ACHN (cell line): ENCODE measurements around the gene ARMS2.

ENCODE experiments used
- DNase-seq: peaks from one replicate; pipeline ENCODE4 v3.0.0-alpha.2; 2015
- in situ Hi-C: cut with HindIII; loops from 2 replicates; pipeline ENCODE4 v1.10.0; 2017; ENCODE audit warnings: low sequenced_read_pairs, low pct_ligation_motif_present, low pct_unique_long_range_greater_than_20kb

The ARMS2 gene, protein sequence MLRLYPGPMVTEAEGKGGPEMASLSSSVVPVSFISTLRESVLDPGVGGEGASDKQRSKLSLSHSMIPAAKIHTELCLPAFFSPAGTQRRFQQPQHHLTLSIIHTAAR

DNA sequence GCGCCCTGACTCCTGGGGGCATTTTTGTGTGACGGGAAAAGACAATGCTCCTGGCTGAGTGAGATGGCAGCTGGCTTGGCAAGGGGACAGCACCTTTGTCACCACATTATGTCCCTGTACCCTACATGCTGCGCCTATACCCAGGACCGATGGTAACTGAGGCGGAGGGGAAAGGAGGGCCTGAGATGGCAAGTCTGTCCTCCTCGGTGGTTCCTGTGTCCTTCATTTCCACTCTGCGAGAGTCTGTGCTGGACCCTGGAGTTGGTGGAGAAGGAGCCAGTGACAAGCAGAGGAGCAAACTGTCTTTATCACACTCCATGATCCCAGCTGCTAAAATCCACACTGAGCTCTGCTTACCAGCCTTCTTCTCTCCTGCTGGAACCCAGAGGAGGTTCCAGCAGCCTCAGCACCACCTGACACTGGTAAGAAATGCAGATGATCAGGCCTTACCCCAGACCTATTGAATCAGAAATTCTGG is at the start of gene ARMS2:
TSS of gene ARMS2 (plus strand) at position 51 of the 478 bp plus-strand sequence. CDS start at position 126, 75 bp downstream.
- in situ Hi-C loops = no loop called here
- DNase-seq = no peak

DNA sequence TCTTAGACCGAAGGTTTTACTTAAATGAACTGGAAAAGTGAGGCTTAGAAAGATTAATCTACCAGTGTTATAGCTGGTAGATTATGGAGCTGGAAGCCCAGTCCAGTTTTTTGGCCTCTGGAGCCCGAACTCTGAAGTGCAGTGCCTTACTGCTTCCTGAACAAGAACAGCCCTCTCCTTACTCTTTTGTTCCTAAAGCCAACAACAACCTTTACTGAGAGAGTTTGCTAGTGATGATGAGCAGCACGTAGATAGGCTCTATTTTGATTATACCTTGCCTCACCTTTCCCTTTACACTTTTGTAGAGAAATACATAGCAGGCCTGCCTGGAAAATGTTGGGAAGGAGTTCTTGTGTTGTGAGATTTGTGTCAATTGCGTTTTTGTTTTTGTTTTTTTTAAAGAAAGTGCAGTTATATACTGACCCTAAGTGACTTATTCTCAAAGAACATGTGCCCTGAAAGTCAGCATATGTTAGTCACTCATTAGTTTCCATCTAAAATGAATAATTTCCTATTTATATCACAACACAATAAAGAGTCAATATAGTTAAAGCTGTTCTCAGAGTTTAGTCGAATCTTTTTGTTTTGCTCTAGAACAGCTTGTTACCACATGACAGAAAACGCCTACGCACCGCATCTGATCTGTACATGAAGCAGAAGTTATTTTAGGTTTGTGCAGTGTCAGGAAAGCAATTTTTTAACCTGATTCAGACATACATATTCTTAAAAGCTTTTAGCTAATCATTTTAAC is 46.9 kb upstream of the ARMS2 start:
- in situ Hi-C loops = no loop called here
- no peak for DNase-seq

DNA sequence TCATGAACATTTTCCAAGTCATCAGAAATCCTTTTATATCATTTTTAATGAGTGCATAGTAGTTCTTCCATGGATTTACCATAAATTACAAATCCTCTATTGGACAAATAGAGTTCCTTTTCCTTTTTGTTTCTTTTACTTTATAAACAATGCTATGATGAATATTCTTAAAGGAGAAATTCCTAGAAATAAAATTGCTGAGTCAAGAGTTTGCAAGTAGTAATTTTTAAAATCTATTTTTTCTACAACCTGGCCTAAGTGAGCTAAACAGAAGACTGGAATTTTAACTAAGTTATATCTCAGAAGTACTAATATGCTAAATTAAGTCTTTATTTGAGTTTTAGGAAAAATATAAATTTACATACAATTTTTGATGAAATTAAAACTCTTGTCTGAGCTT is 41.1 kb upstream of the ARMS2 start:
- no peak for DNase-seq
- in situ Hi-C loops = no loop called here

DNA sequence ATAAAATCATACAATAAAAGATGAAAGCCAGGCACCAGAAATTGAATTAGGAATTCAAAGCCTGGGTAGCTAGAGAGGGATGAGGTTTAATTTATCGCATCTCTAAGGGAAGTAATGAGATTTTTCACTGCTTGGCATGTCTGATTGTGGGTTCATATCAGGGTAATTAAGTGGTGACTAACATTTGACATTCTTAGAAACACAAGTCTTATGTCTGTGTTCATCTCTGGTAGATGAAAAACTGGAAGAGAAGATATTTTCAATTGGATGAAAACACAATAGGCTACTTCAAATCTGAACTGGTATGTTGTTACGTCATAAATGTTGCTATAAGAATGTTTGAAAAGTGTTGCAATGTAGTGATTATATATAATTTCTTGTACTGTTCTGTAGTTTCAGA is 36.8 kb upstream of the ARMS2 start:
- no peak for DNase-seq
- in situ Hi-C loops = no loop called here

DNA sequence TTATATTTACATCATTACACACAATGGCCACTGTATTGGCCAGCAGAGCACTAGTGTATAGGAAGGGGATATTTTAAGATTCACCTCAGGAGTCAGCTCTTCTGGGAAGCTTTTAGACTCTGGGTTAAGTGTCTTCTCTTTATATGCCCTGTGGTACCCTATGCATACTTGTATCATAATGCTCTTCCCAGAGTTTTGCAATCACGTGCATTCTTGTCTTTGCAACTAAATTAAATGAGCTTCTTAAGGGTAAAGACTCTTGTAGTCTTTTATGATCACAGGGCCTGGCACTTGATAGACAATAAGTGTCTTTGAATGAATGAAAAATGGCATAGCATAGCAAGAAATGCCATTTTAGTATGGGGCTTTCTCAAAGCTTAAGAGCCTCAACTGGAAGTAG is 35.4 kb upstream of the ARMS2 start:
- DNase-seq = no peak
- in situ Hi-C loops = no loop called here

DNA sequence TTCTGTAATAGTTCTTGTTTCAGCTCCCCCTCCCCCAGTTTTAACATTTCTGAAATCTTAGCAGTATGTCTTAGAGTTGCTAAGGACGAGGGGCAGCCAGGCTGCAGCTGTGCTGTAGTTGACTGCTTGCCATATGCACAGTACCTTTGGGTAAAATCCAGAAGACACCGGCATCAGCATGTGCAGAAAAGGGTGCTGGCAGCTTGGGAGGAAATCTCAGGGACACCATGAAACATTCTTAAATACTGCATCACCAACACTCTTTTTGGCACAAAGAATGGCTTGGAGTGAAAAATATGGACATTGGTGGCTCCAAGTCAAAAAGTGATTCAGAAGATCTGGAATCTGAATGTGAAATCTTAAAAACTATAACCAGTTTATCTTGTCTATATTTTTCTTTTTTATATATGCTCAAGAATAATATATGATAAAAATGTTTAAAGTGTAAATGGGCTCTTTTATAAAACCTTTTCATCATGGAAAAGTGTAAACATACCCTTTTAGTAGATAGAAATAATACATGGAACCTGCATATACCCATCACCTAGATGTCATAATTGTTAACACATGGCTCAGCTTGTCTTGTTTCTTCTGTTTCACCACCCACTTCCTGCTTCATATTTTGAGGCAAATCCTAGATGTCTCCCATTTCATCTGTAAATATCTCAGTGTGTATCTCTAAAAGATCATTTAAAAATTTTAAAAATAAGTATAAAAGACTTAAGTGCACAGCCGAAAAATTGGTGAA is 34.4 kb upstream of the ARMS2 start:
- in situ Hi-C loops = no loop called here
- DNase-seq = no peak

DNA sequence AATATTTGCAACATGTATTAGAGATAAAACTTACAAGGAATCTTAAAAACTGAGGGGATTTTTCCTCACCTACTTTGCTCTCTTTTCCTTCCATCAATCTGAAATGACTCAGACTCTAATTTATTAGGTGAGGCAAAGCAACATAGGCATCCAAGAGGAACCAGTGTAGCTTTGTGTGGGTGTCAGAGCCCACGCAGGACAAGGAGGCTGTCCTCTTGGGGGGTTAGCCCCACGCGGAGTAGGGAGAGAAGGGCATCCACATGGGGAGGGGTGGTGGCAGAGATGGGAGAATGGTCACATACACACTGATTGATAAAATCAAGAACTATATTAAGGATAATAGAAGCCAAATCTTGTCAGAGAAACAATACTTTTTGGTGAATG is 33.8 kb upstream of the ARMS2 start:
- in situ Hi-C loops = no loop called here
- DNase-seq = no peak

DNA sequence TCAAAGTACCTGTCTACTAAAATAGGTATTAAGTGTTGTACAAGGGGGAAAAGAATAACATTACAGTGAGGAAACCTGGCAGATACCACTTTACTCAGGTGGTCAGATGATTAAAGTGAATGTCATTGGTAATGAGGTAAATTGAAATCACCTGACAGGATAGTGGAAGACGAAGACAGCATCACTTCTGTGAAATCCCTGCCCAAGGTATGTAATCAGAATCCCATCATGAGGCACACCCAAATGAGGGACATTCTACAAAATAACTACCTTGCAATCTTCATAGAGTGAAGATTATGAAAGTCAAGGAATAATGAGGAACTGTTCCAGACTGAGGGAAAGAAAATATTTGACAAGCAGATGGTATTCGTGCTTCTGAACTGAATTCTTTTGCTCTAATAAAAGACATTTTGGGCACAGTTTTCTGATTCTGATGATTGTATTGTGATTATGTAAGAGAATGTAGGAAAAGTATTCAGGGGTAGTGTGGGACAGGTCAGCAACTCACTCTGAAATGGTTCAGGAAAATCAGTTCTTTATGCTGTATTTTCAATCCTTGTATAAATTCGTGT is 33.3 kb upstream of the ARMS2 start:
- DNase-seq = no peak
- in situ Hi-C loops = no loop called here

DNA sequence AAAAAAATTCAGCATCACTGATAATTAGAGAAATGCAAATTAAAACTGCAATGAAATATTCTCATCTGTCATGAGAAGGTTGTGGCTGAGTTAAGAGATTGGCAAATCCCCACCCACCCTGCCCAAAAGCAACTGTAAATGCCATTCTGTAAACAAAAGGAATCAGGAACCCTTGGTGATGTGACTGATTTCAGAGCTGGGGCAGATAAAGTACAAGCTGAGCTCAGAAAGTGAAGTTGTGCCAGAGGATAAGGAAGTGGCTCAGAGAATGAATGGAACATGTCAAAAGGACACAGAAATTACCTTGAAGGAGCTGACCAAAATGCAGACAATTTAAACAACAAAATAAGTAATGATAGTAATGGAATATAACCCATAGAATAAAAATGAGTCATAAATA is 32.7 kb upstream of the ARMS2 start:
- no peak for DNase-seq
- in situ Hi-C loops = no loop called here

DNA sequence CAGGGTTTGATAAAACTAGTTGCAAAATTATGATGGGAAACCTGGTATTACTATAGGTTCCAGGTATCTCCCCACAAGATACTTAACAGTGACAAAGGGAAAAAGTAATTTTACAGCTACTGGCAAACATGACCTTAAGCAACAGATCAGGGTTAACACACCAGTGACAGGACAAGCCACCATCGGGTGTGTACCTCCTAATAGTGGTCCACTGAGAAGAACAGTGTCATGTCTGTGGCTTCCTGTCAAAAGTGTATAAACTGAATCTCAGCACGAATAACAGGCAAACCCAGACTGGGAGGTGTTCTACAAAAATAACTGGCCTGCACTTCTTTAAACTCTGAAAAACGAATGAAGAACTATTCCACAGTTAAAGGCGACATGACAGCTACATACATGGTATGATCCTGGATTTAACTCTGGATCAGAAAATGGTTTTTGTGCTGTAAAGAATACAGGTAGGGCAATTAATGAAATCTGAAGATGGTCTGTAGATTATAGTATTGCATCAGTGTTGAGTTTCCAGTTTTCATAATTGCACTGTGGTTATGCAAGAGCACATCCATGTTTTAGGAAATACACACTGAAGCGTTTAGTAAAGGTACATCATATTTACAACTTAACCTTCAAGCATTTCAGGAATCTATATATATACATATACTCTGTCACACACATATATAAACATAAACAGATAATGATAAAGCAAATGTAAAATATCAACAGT is 32.0 kb upstream of the ARMS2 start:
- DNase-seq = no peak
- in situ Hi-C loops = no loop called here

DNA sequence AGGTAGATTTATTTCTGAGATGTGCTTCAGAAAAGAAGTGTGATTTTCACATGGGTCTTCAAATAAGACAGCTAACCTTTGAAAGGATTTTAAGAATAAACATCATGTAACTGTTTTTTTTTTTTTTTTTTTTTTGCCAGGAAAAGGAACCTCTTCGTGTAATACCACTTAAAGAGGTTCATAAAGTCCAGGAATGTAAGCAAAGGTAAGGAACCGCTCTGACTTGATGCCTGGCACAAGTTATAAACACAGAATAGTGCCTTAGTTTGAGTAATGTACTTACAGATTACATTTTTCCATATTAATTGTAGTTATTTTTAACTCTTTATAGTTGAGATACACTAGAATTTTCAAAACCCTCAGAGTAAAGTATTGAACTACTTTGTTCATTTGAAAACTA is 30.4 kb upstream of the ARMS2 start:
- no peak for DNase-seq
- in situ Hi-C loops = no loop called here

DNA sequence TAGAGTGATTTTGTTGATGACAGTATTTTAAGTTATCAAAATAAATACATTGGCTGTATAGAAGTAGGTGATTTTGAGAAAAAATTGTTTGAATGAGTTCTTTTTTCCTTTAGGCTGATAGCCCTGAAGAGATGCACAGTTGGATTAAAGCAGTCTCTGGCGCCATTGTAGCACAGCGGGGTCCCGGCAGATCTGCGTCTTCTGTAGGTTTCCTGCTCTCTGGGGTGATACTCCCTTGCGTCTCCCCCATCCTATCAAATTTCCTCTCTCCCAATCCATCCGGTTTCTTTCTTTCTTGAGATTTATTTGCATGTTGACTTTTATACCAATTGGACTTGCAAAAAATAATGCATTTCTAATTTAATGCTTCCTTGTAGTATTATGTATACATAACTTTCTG is 27.6 kb upstream of the ARMS2 start:
- in situ Hi-C loops = loop anchor here (25.0 kb wide), 1 partner anchor 140 kb away; no protein-coding TSS in a partner anchor

DNA sequence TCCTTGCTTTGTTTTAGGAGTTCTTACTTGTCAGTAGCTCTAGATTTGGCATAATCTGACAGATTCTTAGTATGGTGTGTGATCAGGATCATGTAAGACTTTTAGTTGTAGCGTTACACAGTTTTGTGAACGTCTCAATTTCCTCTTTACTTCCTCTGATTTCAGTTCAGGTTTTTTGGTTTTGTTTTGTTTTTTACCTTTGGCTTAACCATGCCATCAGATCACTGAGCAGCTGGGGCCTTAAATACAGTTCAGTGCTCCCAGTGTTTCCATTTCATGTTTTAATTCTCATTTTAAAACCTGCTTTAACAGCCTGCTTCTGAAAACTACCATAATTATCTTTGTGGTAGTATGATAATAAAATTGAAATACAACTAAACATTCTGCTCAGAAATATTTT is 27.2 kb upstream of the ARMS2 start:
- no peak for DNase-seq
- in situ Hi-C loops = loop anchor here (25.0 kb wide), 1 partner anchor 140 kb away; no protein-coding TSS in a partner anchor

More for the DNA sequence above, 27.6 kb upstream of the ARMS2 start:
- no peak for DNase-seq

DNA sequence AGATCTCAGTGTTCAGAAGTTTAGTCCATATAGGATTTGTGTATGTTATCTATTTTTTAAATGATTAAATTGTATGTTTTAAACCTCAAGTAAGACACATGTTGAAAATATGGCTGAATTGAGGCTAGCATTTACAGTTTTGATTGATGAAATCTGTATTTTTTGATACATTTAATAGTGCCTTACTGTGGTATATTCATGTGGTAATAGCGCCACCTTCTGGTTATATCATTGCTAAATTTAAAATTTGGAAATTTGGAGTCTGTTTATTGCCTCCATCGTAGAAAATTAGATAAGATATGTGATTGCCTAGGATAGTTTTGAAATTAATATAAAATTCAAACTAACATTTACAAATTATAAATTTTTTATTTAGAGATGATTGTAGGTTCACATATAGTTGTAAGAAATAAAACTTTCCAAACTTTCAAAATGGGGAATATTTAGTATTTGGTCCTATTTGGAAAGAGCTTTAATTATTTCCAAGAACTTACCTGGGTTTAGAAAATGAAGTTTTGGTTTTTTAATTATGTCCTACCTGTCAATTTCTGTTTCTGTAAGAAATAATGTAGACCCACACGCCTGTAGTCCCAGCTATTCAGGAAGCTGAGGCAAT is 19.1 kb upstream of the ARMS2 start:
- in situ Hi-C loops = loop anchor here (25.0 kb wide), 1 partner anchor 148 kb away; no protein-coding TSS in a partner anchor
- peak; percentile 62 for DNase-seq

DNA sequence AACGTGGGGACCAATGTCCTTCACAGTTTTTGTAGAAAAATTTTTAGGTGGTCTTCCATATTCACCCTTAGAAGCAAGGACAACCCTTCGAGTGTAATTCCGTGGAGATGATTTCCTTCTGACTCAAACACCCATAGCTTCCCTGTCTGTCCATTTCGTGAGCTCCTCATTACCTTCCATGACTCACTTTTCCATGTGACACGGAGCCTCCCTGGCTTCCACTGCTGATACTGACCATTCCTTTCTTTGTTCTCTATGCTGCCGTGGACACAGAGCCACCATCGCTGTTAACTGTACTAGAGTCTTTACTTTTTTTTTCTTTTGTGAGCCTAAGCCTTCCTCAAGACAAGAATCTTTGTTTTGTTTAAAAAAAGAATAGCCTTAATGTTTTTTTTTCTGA is 12.5 kb upstream of the ARMS2 start:
- DNase-seq = peak; percentile 77
- in situ Hi-C loops = loop anchor here (25.0 kb wide), 1 partner anchor 155 kb away; no protein-coding TSS in a partner anchor

DNA sequence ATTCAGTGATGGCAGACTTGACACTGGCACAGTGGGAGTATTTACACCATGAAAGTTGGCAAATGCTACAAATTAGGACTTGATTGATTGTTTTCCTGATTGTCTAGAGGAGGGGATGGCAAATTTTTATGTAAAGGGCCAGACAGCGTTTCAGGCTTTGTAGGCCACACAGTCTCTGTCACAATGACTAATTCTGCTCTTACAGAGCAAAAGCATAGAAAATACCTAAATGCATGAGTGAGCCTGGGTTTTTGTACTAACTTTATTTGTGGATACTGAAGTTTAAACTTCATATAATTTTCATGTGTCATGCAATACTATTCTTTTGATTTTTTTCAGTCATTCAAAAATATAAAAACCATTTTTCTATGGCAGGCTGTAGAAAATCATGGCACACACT is 9.0 kb upstream of the ARMS2 start:
- in situ Hi-C loops = loop anchor here (25.0 kb wide), 1 partner anchor 158 kb away; no protein-coding TSS in a partner anchor
- no peak for DNase-seq

DNA sequence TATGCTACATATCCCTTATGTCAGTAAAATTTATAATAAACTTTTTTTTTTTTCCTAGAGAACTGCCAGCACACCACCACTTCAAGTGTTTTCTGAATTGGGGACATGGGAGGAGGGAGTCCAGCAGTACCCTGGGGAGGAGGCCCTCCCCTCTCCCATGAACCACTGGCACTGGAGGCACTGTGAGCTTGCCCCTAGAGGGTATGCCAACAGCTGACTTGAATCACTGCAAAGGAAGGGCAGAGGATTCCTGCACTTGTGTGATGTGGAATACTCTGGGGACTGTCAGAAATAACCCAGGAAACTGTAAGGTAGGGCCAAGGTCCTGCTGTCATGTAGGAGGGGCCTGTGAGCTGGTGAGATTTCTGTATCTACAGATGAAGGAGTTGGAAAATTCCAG is 8.5 kb upstream of the ARMS2 start:
- no peak for DNase-seq
- in situ Hi-C loops = loop anchor here (25.0 kb wide), 1 partner anchor 159 kb away; no protein-coding TSS in a partner anchor
